Measurements from ENCODE around the gene C19orf25.

DNA sequence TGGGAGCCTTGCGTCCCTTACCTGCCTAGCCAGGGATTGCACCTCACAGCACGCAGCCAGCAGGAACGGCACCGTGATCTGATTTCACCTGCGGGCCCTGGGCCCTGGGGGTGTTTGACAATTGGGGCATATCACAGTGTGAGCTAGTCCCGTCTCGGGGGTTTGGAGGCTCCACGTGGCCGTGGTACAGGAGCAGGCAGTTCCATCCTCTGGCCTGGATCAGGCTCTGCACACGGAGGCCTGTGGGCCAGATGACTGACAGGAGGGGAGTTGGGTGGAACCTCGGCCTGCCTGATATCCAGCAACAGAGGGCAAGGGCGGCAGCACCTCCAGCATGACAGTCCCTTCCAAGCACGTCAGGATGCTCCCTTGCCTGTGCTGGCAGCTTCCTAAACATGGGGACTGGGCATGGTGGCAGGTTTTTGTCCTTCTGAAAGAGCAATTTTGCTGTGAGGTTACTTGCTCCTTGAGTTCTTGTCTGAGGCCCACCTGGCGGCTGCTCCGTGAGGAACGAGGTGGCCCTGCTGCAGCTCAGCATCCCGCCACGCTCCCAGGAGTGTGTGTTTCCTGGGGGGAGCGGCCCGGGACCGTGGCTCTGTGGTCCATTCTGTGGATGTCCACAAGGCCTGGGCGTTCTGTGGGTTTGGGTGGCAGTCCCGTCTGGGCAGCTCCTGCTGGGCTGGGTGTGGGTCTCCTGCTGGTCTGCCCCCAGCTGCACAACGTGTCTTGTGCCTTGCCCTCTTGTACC, 47.1 kb downstream of the C19orf25 start:
- TF ChIP-seq, protein P1, sequence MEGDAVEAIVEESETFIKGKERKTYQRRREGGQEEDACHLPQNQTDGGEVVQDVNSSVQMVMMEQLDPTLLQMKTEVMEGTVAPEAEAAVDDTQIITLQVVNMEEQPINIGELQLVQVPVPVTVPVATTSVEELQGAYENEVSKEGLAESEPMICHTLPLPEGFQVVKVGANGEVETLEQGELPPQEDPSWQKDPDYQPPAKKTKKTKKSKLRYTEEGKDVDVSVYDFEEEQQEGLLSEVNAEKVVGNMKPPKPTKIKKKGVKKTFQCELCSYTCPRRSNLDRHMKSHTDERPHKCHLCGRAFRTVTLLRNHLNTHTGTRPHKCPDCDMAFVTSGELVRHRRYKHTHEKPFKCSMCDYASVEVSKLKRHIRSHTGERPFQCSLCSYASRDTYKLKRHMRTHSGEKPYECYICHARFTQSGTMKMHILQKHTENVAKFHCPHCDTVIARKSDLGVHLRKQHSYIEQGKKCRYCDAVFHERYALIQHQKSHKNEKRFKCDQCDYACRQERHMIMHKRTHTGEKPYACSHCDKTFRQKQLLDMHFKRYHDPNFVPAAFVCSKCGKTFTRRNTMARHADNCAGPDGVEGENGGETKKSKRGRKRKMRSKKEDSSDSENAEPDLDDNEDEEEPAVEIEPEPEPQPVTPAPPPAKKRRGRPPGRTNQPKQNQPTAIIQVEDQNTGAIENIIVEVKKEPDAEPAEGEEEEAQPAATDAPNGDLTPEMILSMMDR (IDR thresholded peaks at IDR 0.05), result no peak
- TF ChIP-seq POLR2AphosphoS5 (IDR thresholded peaks at IDR 0.05), result no peak

All from prostate gland (tissue), 2 donors.